Lower lobe of right lung (tissue), 2 donors: ENCODE data around the gene SPNS2. TPM values are rescaled to one million over a fixed set of nuclear protein-coding genes. Genes with fewer than 3 reads are reported as not detected.
A peak's percentile ranks its signal among the peaks of the same experiment; 100 is the strongest.

Experiments used
- ATAC-seq, 2 donors: fragments of 200-7000 bp; cut with Tn5 transposase; one replicate each; pipeline ENCODE4 v1.9.1; 2020 to 2022; ENCODE audit warnings: mild to moderate bottlenecking in 2 of 2, moderate library complexity in 2 of 2
- DNase-seq: peaks from one replicate; pipeline ENCODE4 v3.0.0-alpha.2; 2020
- H3K27ac ChIP-seq: fragments of 200-600 bp; one replicate; pipeline ENCODE4 v1.8.0; 2022
- H3K27me3 ChIP-seq: fragments of 200-600 bp; one replicate; pipeline ENCODE4 v1.8.0; 2022; ENCODE audit warnings: low read depth
- H3K36me3 ChIP-seq: fragments of 200-600 bp; one replicate; pipeline ENCODE4 v1.8.0; 2022; ENCODE audit warnings: mild to moderate bottlenecking
- H3K4me1 ChIP-seq: fragments of 200-600 bp; one replicate; pipeline ENCODE4 v1.8.0; 2022
- H3K4me3 ChIP-seq: fragments of 200-600 bp; one replicate; pipeline ENCODE4 v1.8.0; 2022; ENCODE audit warnings: mild to moderate bottlenecking
- H3K9me3 ChIP-seq: fragments of 200-600 bp; one replicate; pipeline ENCODE4 v1.8.0; 2022
- CTCF ChIP-seq: fragments of 200-600 bp; IDR thresholded peaks from one replicate; pipeline ENCODE4 v1.8.0; 2022; ENCODE audit warnings: antibody characterized with exemption, mild to moderate bottlenecking
- intact Hi-C: fragments of 100-400 bp; cut with DNase I; formaldehyde crosslinking; loops from one replicate; pipeline ENCODE4 v1.11.0; 2022
- total RNA-seq: library from RNA; stranded (reverse); fragmentation: NEBNext Ultra II Directional; extraction: Animal tissue kit (Norgen Biotek cat#: 25700); gene quantifications from one replicate; pipeline ENCODE4 v1.2.1, GENCODE V29; 2021
- donor health status: DM: no; HTN: yes; CAD: no; lungs with severe emphysema.

The SPNS2 gene
- total RNA-seq, 1 donor from 2014 or later, result 42.0 TPM

GRCh38 chr17:4536259-4536741, 37.6 kb downstream of the SPNS2 start:
- intact Hi-C loops, result no loop called here
- H3K9me3 ChIP-seq, result no peaks in the 10 kb centered on the region
- H3K36me3 ChIP-seq, result peaks cover 52% of the 10 kb centered on the region
- ATAC-seq (no peak), DNase-seq (no peak)
- H3K4me3 ChIP-seq, result no peak overlapping the region
- H3K27me3 ChIP-seq, result no peaks in the 10 kb centered on the region
- H3K4me1 ChIP-seq, result peaks cover 83% of the 10 kb centered on the region
- no peak for TF ChIP-seq CTCF
- peak overlapping the region; percentile 77 for H3K27ac ChIP-seq

GRCh38 chr17:4536742-4537411, 38.2 kb downstream of the SPNS2 start:
- no peak for TF ChIP-seq CTCF
- Histone ChIP-seq H3K4me3 (no peak overlapping the region), H3K27ac (peak overlapping the region; percentile 77), H3K36me3 (peaks cover 58% of the 10 kb centered on the region), H3K27me3 (no peaks in the 10 kb centered on the region), H3K9me3 (no peaks in the 10 kb centered on the region), H3K4me1 (peaks cover 85% of the 10 kb centered on the region)
- no peak for DNase-seq
- ATAC-seq, result peak; percentile 12 to 17
- intact Hi-C loops, result no loop called here

- ATAC-seq, result no peak
- no peaks in the 10 kb centered on the region for H3K9me3 ChIP-seq
- intact Hi-C loops, result no loop called here
- no peak overlapping the region for H3K4me3 ChIP-seq
- TF ChIP-seq CTCF, result no peak
- H3K27ac ChIP-seq, result peak overlapping the region; percentile 77
- no peaks in the 10 kb centered on the region for H3K27me3 ChIP-seq
- no peak for DNase-seq
- H3K36me3 ChIP-seq, result peaks cover 62% of the 10 kb centered on the region
- peaks cover 78% of the 10 kb centered on the region for H3K4me1 ChIP-seq
Measured at GRCh38 chr17:4537451-4538235, 39.0 kb downstream of the SPNS2 start.

- intact Hi-C loops, result no loop called here
- ATAC-seq, result no peak
- H3K4me1 ChIP-seq, result peaks cover 71% of the 10 kb centered on the region
Measured at GRCh38 chr17:4538236-4539002, 39.7 kb downstream of the SPNS2 start.

More at GRCh38 chr17:4538236-4539002, 39.7 kb downstream of the SPNS2 start:
- H3K4me3 ChIP-seq, result peak overlapping the region; percentile 8
- no peak for TF ChIP-seq CTCF
- peak overlapping the region; percentile 77 for H3K27ac ChIP-seq
- H3K36me3 ChIP-seq, result peaks cover 62% of the 10 kb centered on the region
- no peaks in the 10 kb centered on the region for H3K9me3 ChIP-seq
- DNase-seq, result no peak
- H3K27me3 ChIP-seq, result no peaks in the 10 kb centered on the region
